Measurements from ENCODE around the gene MYOM3. TPM values are rescaled to one million over a fixed set of nuclear protein-coding genes. Genes with fewer than 3 reads are reported as not detected.

The MYOM3 gene
- total RNA-seq, 1 experiment from 2014 or later: 7.9 TPM

GRCh38 chr1:24051206-24051945 lies 60.6 kb downstream of the MYOM3 start:
- DNase-seq (ENCODE audit: low read depth, low spot score) (no peak), ATAC-seq (no peak)
- Histone ChIP-seq H3K9me2 (ENCODE audit: insufficient read depth) (no peaks in the 10 kb centered on the region), H3K27ac (ENCODE audit: low read depth, low read length) (no peak overlapping the region), H3K9me3 (ENCODE audit: control insufficient read depth in 1 of 2, insufficient read depth in 1 of 2, low read depth in 1 of 2, low read length in 2 of 2) (no peaks in the 10 kb centered on the region), H3K4me3 (replicated peaks in 1 of 2; ENCODE audit: low read depth in 1 of 2, low read length in 2 of 2) (no peak overlapping the region), H3K36me3 (ENCODE audit: control insufficient read depth in 1 of 2, insufficient read depth in 2 of 2, low read length in 2 of 2) (no peaks in the 10 kb centered on the region), H3K79me2 (ENCODE audit: insufficient read depth, low read length) (no peaks in the 10 kb centered on the region), H3K27me3 (ENCODE audit: insufficient read depth, low read length) (no peaks in the 10 kb centered on the region), H2AFZ (ENCODE audit: low read depth, low read length, poor library complexity, severe bottlenecking) (no peak overlapping the region), H3K9ac (ENCODE audit: low read length) (no peak overlapping the region), H3K4me2 (ENCODE audit: low read length) (no peak overlapping the region), H4K20me1 (ENCODE audit: insufficient read depth) (no peaks in the 10 kb centered on the region), H3K4me1 (ENCODE audit: control insufficient read depth in 1 of 2, insufficient read depth in 2 of 2, low read length in 2 of 2) (peaks cover 17 to 18% of the 10 kb centered on the region in 2 experiments)
- RAD21 ChIA-PET (ENCODE audit: low non-redundant PET in 1 of 2, low total read pairs in 2 of 2, uncharacterized antibody in 2 of 2, unreplicated experiment in 2 of 2): no interaction called here
- CTCF ChIA-PET: no interaction called here
- POLR2A ChIA-PET: no interaction called here
- no TSS peak for BruUV-seq (replicated peaks)
- TF ChIP-seq CEBPB (IDR thresholded peaks at IDR 0.05; ENCODE audit: low read depth) (no peak), SP1 (IDR thresholded peaks at IDR 0.05; ENCODE audit: low read depth) (no peak), ZNF274 (IDR thresholded peaks at IDR 0.05; ENCODE audit: low read depth, low read length) (no peak), TCF7L2 (IDR thresholded peaks at IDR 0.05; ENCODE audit: borderline replicate concordance, extremely low read depth, insufficient read depth, insufficient read length) (no peak), POLR2A (IDR thresholded peaks at IDR 0.05; ENCODE audit: borderline replicate concordance, extremely low read depth, insufficient read depth, insufficient read length) (no peak), JUND (IDR thresholded peaks at IDR 0.05) (no peak), SIN3A (IDR thresholded peaks at IDR 0.05; ENCODE audit: low read depth) (no peak), MAX (IDR thresholded peaks at IDR 0.05) (no peak), YY1 (IDR thresholded peaks at IDR 0.05; ENCODE audit: extremely low read depth, insufficient replicate concordance, low read depth, low read length) (no peak), ZFX (IDR thresholded peaks at IDR 0.05) (no peak), EZH2 (IDR thresholded peaks at IDR 0.05) (no peak), SRF (IDR thresholded peaks at IDR 0.05; ENCODE audit: low read depth) (no peak), POLR2AphosphoS5 (IDR thresholded peaks at IDR 0.05; ENCODE audit: low read depth, low read length) (no peak), EGR1 (IDR thresholded peaks at IDR 0.05; ENCODE audit: low read depth) (no peak), EZH2phosphoT487 (IDR thresholded peaks at IDR 0.05; ENCODE audit: borderline replicate concordance) (no peak), FOSL1 (IDR thresholded peaks at IDR 0.05; ENCODE audit: low read depth) (no peak)
- TF ChIP-seq, protein P1, sequence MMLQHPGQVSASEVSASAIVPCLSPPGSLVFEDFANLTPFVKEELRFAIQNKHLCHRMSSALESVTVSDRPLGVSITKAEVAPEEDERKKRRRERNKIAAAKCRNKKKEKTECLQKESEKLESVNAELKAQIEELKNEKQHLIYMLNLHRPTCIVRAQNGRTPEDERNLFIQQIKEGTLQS (IDR thresholded peaks at IDR 0.05): no peak
- TF ChIP-seq, protein P2, sequence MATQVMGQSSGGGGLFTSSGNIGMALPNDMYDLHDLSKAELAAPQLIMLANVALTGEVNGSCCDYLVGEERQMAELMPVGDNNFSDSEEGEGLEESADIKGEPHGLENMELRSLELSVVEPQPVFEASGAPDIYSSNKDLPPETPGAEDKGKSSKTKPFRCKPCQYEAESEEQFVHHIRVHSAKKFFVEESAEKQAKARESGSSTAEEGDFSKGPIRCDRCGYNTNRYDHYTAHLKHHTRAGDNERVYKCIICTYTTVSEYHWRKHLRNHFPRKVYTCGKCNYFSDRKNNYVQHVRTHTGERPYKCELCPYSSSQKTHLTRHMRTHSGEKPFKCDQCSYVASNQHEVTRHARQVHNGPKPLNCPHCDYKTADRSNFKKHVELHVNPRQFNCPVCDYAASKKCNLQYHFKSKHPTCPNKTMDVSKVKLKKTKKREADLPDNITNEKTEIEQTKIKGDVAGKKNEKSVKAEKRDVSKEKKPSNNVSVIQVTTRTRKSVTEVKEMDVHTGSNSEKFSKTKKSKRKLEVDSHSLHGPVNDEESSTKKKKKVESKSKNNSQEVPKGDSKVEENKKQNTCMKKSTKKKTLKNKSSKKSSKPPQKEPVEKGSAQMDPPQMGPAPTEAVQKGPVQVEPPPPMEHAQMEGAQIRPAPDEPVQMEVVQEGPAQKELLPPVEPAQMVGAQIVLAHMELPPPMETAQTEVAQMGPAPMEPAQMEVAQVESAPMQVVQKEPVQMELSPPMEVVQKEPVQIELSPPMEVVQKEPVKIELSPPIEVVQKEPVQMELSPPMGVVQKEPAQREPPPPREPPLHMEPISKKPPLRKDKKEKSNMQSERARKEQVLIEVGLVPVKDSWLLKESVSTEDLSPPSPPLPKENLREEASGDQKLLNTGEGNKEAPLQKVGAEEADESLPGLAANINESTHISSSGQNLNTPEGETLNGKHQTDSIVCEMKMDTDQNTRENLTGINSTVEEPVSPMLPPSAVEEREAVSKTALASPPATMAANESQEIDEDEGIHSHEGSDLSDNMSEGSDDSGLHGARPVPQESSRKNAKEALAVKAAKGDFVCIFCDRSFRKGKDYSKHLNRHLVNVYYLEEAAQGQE (IDR thresholded peaks at IDR 0.05; ENCODE audit: low read depth): no peak
- TF ChIP-seq, protein P3, sequence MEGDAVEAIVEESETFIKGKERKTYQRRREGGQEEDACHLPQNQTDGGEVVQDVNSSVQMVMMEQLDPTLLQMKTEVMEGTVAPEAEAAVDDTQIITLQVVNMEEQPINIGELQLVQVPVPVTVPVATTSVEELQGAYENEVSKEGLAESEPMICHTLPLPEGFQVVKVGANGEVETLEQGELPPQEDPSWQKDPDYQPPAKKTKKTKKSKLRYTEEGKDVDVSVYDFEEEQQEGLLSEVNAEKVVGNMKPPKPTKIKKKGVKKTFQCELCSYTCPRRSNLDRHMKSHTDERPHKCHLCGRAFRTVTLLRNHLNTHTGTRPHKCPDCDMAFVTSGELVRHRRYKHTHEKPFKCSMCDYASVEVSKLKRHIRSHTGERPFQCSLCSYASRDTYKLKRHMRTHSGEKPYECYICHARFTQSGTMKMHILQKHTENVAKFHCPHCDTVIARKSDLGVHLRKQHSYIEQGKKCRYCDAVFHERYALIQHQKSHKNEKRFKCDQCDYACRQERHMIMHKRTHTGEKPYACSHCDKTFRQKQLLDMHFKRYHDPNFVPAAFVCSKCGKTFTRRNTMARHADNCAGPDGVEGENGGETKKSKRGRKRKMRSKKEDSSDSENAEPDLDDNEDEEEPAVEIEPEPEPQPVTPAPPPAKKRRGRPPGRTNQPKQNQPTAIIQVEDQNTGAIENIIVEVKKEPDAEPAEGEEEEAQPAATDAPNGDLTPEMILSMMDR (IDR thresholded peaks at IDR 0.05 in 2 of 3, conservative IDR thresholded peaks at IDR 0.05 in 1 of 3; ENCODE audit: borderline replicate concordance in 1 of 3, insufficient read depth in 1 of 3, low read depth in 2 of 3, low read length in 2 of 3): no peak
- TF ChIP-seq, protein P4, sequence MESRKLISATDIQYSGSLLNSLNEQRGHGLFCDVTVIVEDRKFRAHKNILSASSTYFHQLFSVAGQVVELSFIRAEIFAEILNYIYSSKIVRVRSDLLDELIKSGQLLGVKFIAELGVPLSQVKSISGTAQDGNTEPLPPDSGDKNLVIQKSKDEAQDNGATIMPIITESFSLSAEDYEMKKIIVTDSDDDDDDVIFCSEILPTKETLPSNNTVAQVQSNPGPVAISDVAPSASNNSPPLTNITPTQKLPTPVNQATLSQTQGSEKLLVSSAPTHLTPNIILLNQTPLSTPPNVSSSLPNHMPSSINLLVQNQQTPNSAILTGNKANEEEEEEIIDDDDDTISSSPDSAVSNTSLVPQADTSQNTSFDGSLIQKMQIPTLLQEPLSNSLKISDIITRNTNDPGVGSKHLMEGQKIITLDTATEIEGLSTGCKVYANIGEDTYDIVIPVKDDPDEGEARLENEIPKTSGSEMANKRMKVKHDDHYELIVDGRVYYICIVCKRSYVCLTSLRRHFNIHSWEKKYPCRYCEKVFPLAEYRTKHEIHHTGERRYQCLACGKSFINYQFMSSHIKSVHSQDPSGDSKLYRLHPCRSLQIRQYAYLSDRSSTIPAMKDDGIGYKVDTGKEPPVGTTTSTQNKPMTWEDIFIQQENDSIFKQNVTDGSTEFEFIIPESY (IDR thresholded peaks at IDR 0.05; ENCODE audit: extremely low read depth, insufficient replicate concordance, low read length): no peak
- intact Hi-C loops (cut with micrococcal nuclease): no loop called here
